Activated CD4-positive, alpha-beta T cell treated with anti-CD3 and anti-CD28 coated beads, Interleukin-2, amount 50 U/mL, for 48 hours (primary cell): ENCODE data around the gene TBCK.
A peak's percentile ranks its signal among the peaks of the same experiment; 100 is the strongest.
"Not testable (repeated sequence)": the region's sequence is repeated elsewhere in the genome, so short reads cannot be mapped to it uniquely, and the experiment has no call there.

Source experiments
- DNase-seq, 2 experiments: peaks; one replicate each; pipeline ENCODE4 v3.0.0-alpha.2; 2020

TBCK gene

DNA sequence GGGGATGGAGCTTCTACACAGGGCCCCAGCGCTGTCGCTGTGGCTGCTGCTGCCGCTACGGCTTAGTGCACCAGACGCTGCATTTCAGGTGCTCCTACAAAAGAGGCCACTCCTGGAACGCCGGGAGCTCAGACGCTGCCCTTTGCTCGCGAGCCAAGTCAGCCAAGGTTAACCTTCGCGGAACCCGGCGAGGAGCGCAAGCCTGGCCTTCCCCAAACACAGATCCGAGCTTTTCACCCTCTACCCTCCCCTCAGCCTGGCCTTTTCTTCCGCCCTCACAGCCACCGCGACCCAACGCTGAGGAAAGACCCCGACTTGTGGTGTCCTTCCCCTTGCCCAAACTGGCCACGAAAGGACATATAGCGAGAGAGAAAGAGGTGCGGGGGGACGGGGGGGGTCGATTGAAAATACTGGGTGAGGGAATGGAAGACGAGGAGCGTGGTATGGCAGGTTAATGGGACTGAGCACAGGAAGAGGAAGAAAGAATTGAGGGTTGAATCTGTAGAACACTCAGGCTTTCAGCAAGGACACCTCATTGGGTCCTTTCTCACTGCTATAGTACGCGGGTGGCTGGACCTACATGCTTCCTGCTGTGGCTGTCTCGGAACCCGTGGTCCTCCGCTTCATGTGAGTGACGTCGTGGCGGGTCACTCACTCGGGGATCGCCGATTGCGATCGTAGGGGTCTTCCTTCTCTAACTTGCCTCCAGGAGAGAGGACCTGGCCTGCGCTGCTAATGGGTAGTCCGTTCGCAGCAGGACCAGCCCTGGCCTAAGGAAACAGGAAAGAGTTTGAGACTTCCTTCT, at the start of gene TBCK, which contains the start of gene AIMP1:
TSS of gene TBCK (minus strand) at position 242 of the 805 bp plus-strand sequence. CDS start 7,249 bp downstream, outside the sequence.
TSS of gene AIMP1 (plus strand) at position 583 of the 805 bp plus-strand sequence. CDS start 8,460 bp downstream, outside the sequence.
- peak; percentile 82 to 88 for DNase-seq

DNA sequence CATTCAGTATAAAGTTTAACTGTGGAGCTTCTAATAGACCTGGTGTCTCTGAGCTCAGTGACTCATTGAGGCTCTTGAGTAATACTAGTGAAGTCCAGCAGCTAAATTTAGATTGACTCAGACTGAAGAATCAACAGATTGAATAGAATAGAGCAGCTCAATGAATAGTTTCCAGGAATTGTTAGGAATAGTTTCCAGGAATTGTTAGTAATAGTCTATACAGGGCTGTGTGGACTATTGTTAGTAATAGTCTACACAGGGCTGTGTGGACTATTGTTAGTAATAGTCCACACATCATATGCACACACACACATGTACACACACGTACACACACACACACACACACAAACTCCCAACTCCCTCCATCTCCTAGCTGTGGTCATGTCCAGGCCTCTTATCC, 49.6 kb upstream of the TBCK start:
- DNase-seq: no peak

GRCh38 chr4:106364282-106364681, 48.3 kb upstream of the TBCK start:
- DNase-seq: no peak

GRCh38 chr4:106362086-106362825, 46.2 kb upstream of the TBCK start:
- no peak for DNase-seq

- no peak for DNase-seq
Measured at GRCh38 chr4:106358899-106359298, 42.9 kb upstream of the TBCK start.

GRCh38 chr4:106355193-106355592, 39.2 kb upstream of the TBCK start:
- no peak for DNase-seq

DNA sequence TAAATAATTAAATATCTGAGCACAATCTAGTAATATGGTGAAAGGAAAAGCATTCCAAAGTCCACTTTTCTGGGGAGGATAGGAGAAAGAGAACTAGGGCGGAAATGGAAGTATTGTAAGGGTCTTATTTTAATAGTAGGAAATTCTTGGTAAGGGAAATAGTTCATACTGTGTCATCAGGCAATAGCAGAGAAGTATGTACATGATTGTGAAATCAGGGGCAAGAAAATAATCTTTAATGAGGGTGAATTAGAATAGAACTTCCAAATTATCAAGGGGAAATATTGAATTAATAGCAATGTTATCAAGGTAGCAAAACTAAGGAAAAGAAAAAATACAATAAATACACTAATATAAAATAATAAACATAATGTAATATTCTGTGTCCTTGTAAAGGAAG, 37.8 kb upstream of the TBCK start:
- DNase-seq: no peak

GRCh38 chr4:106351016-106351415, 35.0 kb upstream of the TBCK start:
- no peak for DNase-seq

- no peak for DNase-seq
Measured at GRCh38 chr4:106347167-106347566, 31.2 kb upstream of the TBCK start.

- DNase-seq: no peak
Measured at GRCh38 chr4:106344647-106344970, 28.6 kb upstream of the TBCK start.

GRCh38 chr4:106343865-106344646, 28.0 kb upstream of the TBCK start:
- no peak for DNase-seq

- DNase-seq: no peak
Measured at GRCh38 chr4:106340774-106341173, 24.8 kb upstream of the TBCK start.

DNA sequence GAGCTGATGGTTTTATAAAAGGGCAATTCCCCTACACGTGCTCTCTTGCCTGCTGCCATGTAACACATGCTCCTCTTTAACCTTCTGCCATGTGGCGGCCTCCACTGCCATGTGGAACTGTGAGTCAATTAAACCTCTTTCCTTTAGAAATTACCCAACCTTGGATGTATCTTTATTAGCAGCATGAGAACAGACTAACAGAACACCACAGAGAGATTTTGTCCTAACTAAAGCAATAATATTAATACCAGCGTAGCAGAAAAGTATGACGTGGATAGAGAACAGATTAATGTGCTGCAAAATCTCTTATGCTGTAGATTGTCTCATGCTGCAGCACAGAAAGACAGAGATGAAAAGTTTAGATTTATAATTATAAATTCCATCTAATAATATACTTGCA, 23.4 kb upstream of the TBCK start:
- no peak for DNase-seq

DNA sequence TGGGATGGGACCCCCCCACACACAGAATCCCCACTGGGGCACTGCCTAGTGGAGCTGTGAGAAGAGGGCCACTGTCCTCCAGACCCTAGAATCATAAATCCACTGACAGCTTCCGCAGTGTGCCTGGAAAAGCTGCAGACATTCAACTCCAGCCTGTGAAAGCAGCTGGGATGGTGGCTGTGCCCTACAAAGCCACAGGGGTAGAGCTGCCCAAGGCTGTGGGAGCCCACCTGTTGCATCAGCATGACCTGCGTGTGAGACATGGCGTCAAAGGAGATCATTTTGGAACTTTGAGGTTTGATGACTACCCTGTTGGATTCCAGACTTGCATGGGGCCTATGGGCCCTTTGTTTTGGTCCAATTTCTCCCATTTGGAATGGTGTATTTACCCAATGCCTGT, 22.7 kb upstream of the TBCK start:
- no peak for DNase-seq

DNA sequence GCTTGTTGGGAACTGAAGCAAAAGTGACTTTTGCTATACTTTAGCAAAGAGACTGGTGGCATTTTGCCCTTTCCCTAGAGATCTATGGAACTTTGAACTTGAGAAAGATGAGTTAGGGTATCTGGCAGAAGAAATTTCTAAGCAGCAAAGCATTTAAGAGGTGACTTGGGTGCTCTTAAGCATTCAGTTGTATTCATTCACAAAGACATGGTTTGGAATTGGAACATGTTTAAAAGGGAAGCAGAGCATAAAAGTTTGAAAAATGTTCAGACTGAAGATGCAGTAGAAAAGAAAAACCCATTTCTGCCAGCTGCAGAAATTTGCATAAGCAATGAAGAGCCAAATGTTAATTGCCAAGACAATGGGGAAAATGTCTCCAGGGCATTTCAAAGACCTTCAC, 21.9 kb upstream of the TBCK start:
- no peak for DNase-seq

- no peak for DNase-seq
Measured at GRCh38 chr4:106336618-106337017, 20.6 kb upstream of the TBCK start.

DNA sequence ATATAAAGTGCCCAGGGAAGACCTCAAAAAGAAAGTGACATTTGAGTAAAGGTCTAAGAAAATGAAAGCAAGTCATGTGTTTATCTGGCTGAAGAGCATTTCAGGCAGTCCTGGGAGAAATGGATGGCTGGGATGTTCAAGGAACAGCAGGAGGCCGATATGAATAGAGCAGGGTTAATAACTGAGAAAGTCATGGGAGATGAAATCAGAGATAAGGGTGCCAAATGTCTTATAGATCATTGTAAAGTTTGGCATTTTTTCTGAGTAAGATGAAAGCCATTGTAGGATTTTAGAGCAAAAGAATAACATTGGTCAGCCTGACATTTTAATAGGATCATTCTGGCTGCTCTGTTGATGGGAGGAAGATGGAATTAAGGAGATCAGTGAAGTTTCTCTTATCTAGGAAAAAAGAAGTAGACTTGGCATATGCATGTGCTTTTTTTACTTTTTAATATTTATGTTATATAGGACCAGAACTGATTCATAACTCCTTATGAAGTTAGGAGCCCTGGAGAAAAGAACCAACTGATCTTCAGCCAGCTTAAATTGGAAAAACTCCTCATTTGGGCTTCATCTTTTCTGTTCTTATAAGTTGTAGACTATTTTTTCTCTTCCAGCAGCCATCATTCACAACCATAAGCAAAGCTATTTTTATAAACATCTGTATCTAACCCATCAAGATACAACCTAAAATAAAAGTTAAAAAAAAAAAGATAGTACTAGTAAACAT, 18.9 kb upstream of the TBCK start:
- DNase-seq: no peak

DNA sequence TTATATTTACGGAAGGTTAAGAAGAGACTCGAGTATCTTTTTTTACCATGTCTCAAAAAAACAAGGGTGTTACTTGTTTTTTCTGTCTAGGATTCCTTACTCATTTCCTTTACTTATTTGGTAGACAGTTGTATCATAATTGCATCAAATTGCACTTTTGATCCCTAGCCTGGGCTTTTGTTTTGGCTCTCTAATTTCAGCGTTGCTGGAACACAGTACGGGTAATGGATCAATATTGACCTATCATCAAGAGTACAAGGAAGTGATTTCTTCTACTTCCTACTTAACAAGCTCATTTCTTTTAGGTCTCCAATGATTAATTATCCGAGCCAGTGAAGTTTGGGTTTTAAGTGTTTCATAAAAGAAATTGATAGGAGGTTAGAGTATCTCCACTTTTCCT, 17.2 kb upstream of the TBCK start:
- no peak for DNase-seq

GRCh38 chr4:106329041-106329618, 13.1 kb upstream of the TBCK start:
- no peak for DNase-seq

DNA sequence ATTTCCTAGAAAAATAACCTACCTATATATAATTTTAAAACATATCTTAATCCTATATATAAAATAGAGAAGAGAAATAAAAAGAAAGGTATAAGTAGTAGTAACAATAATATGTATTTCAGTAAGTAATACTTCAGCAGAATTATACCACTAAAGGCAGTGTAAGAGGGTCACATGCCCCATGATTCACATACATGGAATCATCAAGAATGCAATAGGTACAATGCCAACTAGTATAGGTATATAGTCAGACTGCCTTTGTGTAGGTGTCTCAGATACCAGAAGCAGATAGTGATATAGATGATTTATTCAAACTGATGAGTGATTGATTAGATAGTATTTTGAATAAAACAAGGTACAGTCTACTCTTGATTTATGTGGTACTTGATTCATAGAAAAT, 9.8 kb upstream of the TBCK start:
- no peak for DNase-seq

GRCh38 chr4:106323119-106323518, 7.1 kb upstream of the TBCK start:
- DNase-seq: no peak

DNA sequence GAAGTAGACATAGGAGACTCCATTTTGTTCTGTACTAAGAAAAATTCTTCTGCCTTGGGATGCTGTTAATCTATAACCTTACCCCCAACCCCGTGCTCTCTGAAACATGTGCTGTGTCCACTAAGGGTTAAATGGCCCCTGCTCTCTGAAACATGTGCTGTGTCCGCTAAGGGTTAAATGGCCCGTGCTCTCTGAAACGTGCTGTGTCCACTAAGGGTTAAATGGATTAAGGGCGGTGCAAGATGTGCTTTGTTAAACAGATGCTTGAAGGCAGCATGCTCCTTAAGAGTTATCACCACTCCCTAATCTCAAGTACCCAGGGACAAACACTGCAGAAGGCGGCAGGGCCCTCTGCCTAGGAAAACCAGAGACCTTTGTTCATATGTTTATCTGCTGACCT, 5.8 kb upstream of the TBCK start:
- DNase-seq: not testable (repeated sequence)
